ENCODE results near the gene GRID2. TPM values are rescaled to one million over a fixed set of nuclear protein-coding genes. Genes with fewer than 3 reads are reported as not detected.
A peak's percentile ranks its signal among the peaks of the same experiment; 100 is the strongest.

The GRID2 gene
- polyA plus RNA-seq, 1 donor from 2014 or later, result 14.9 TPM

DNA sequence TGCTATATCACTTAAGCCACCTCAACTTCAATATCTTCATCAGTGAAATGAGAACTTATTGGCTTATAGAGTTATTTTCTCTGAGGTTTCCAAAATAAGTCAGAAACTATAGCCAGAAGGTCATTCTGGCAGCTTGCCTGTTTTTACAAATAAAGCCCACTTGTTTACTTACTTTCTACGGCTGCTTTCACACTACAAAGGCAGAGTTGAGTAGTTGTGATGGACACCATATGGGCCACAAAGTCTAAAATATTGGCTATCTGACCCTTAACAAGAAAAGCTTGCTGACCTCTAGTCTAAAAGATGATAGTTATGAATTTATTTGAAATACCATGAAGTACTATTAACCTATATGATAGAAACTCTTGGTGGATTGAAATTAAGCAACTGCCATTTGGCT, 1457.5 kb downstream of the GRID2 start:
- Histone ChIP-seq H3K9me2 (ENCODE audit: insufficient read depth, low read length) (no peaks in the 10 kb centered on the region), H3K9me3 (ENCODE audit: low read length) (no peaks in the 10 kb centered on the region), H4K20me1 (ENCODE audit: insufficient read depth) (no peaks in the 10 kb centered on the region), H3K4me3 (ENCODE audit: low read length) (no peak overlapping the region), H3F3A (ENCODE audit: insufficient read depth, low read length, poor library complexity, severe bottlenecking) (no peaks in the 10 kb centered on the region), H3K36me3 (ENCODE audit: insufficient read depth, low read length) (no peaks in the 10 kb centered on the region), H3K9ac (ENCODE audit: low read length) (no peak overlapping the region), H3K79me2 (replicated peaks; ENCODE audit: insufficient read depth, low read length) (no peaks in the 10 kb centered on the region), H2AFZ (ENCODE audit: low read depth, low read length) (no peak overlapping the region), H3K27me3 (ENCODE audit: insufficient read depth, low read depth, low read length) (no peaks in the 10 kb centered on the region), H3K27ac (ENCODE audit: low read length) (no peak overlapping the region), H3K4me2 (ENCODE audit: low read length) (no peak overlapping the region)
- TF ChIP-seq EZH2 (IDR thresholded peaks at IDR 0.05; ENCODE audit: borderline replicate concordance, insufficient read depth, low read length, poor library complexity, severe bottlenecking) (no peak), SMC3 (conservative IDR thresholded peaks at IDR 0.05; ENCODE audit: poor library complexity) (no peak), TAF1 (IDR thresholded peaks at IDR 0.05; ENCODE audit: low read depth) (no peak), MXI1 (conservative IDR thresholded peaks at IDR 0.05; ENCODE audit: poor library complexity, severe bottlenecking) (no peak), RAD21 (conservative IDR thresholded peaks at IDR 0.05) (no peak), POLR2AphosphoS5 (IDR thresholded peaks at IDR 0.05) (no peak), EP300 (conservative IDR thresholded peaks at IDR 0.05; ENCODE audit: poor library complexity, severe bottlenecking) (no peak)
- TF ChIP-seq, protein P1, sequence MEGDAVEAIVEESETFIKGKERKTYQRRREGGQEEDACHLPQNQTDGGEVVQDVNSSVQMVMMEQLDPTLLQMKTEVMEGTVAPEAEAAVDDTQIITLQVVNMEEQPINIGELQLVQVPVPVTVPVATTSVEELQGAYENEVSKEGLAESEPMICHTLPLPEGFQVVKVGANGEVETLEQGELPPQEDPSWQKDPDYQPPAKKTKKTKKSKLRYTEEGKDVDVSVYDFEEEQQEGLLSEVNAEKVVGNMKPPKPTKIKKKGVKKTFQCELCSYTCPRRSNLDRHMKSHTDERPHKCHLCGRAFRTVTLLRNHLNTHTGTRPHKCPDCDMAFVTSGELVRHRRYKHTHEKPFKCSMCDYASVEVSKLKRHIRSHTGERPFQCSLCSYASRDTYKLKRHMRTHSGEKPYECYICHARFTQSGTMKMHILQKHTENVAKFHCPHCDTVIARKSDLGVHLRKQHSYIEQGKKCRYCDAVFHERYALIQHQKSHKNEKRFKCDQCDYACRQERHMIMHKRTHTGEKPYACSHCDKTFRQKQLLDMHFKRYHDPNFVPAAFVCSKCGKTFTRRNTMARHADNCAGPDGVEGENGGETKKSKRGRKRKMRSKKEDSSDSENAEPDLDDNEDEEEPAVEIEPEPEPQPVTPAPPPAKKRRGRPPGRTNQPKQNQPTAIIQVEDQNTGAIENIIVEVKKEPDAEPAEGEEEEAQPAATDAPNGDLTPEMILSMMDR (IDR thresholded peaks at IDR 0.05; ENCODE audit: poor library complexity, severe bottlenecking), result no peak
- TF ChIP-seq, protein P2, sequence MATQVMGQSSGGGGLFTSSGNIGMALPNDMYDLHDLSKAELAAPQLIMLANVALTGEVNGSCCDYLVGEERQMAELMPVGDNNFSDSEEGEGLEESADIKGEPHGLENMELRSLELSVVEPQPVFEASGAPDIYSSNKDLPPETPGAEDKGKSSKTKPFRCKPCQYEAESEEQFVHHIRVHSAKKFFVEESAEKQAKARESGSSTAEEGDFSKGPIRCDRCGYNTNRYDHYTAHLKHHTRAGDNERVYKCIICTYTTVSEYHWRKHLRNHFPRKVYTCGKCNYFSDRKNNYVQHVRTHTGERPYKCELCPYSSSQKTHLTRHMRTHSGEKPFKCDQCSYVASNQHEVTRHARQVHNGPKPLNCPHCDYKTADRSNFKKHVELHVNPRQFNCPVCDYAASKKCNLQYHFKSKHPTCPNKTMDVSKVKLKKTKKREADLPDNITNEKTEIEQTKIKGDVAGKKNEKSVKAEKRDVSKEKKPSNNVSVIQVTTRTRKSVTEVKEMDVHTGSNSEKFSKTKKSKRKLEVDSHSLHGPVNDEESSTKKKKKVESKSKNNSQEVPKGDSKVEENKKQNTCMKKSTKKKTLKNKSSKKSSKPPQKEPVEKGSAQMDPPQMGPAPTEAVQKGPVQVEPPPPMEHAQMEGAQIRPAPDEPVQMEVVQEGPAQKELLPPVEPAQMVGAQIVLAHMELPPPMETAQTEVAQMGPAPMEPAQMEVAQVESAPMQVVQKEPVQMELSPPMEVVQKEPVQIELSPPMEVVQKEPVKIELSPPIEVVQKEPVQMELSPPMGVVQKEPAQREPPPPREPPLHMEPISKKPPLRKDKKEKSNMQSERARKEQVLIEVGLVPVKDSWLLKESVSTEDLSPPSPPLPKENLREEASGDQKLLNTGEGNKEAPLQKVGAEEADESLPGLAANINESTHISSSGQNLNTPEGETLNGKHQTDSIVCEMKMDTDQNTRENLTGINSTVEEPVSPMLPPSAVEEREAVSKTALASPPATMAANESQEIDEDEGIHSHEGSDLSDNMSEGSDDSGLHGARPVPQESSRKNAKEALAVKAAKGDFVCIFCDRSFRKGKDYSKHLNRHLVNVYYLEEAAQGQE (IDR thresholded peaks at IDR 0.05; ENCODE audit: borderline replicate concordance), result no peak

DNA sequence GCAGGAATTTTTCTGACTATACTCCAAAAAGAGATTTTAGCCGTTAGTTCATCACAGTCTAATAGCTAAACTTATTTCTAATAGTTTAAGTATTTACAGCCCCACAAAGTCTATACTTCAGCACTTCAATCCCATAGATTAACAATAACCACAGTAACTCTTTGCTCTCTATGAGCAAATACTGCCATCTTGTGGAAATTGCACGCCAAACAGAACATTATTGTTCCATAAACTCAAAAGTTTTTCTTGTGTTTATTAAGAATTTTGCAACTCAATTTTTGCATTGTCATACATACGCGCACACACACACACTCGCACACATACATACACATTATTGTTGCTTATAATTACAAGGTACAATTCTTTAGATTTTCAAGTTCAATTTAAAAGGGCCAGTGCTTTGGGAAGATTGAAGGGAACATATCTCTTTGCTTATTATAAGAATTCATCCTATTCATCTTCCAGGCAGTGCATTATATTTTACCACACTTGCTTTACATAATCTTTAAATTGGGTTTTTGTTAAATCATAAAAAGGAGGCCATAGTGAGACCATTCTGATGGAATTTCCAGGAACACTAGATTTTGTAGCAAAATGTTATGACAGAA, 1461.0 kb downstream of the GRID2 start:
- Histone ChIP-seq H3K27ac (ENCODE audit: low read length) (no peak overlapping the region), H3K79me2 (replicated peaks; ENCODE audit: insufficient read depth, low read length) (no peaks in the 10 kb centered on the region), H3K36me3 (ENCODE audit: insufficient read depth, low read length) (no peaks in the 10 kb centered on the region), H3K4me2 (ENCODE audit: low read length) (no peak overlapping the region), H3K4me3 (ENCODE audit: low read length) (no peak overlapping the region), H3K9me2 (ENCODE audit: insufficient read depth, low read length) (no peaks in the 10 kb centered on the region), H3F3A (ENCODE audit: insufficient read depth, low read length, poor library complexity, severe bottlenecking) (no peaks in the 10 kb centered on the region), H2AFZ (ENCODE audit: low read depth, low read length) (no peak overlapping the region), H3K27me3 (ENCODE audit: insufficient read depth, low read depth, low read length) (no peaks in the 10 kb centered on the region), H4K20me1 (ENCODE audit: insufficient read depth) (no peaks in the 10 kb centered on the region), H3K9ac (ENCODE audit: low read length) (no peak overlapping the region), H3K9me3 (ENCODE audit: low read length) (no peaks in the 10 kb centered on the region)
- no peak for TF ChIP-seq EP300 (conservative IDR thresholded peaks at IDR 0.05; ENCODE audit: poor library complexity, severe bottlenecking)
- TF ChIP-seq EZH2 (IDR thresholded peaks at IDR 0.05; ENCODE audit: borderline replicate concordance, insufficient read depth, low read length, poor library complexity, severe bottlenecking), result no peak
- TF ChIP-seq, protein P2 (IDR thresholded peaks at IDR 0.05; ENCODE audit: borderline replicate concordance), result no peak
- TF ChIP-seq POLR2AphosphoS5 (IDR thresholded peaks at IDR 0.05), result no peak
- TF ChIP-seq SMC3 (conservative IDR thresholded peaks at IDR 0.05; ENCODE audit: poor library complexity), result peak; percentile 95
- TF ChIP-seq RAD21 (conservative IDR thresholded peaks at IDR 0.05), result peak; percentile 99
- TF ChIP-seq TAF1 (IDR thresholded peaks at IDR 0.05; ENCODE audit: low read depth), result no peak
- no peak for TF ChIP-seq MXI1 (conservative IDR thresholded peaks at IDR 0.05; ENCODE audit: poor library complexity, severe bottlenecking)
- TF ChIP-seq, protein P1 (IDR thresholded peaks at IDR 0.05; ENCODE audit: poor library complexity, severe bottlenecking), result peak; percentile 92

All from neural cell (in vitro differentiated cells).